H9 (cell line): Measurements from ENCODE around the gene TRABD2B. TPM values are rescaled to one million over a fixed set of nuclear protein-coding genes. Genes with fewer than 3 reads are reported as not detected.

Experiments
- DNase-seq: peaks from one replicate; pipeline ENCODE4 v3.0.0-alpha.2; 2017
- H2AFZ ChIP-seq: one replicate; pipeline ENCODE4 v1.6.1; 2013; ENCODE audit warnings: mild to moderate bottlenecking, low read length, control low read depth, moderate library complexity
- H2AK5ac ChIP-seq: 2 replicates; pipeline ENCODE4 v1.6.1; 2013; ENCODE audit warnings: low read length, control low read depth, mixed read lengths; ENCODE audit not compliant: insufficient read length
- H2BK120ac ChIP-seq: one replicate; pipeline ENCODE4 v1.6.1; 2013; ENCODE audit warnings: low read depth, mild to moderate bottlenecking, low read length, control low read depth, inconsistent platforms; ENCODE audit not compliant: poor library complexity, severe bottlenecking
- H2BK12ac ChIP-seq: 2 replicates; pipeline ENCODE4 v1.6.1; 2013; ENCODE audit warnings: low read length, control low read depth, mixed read lengths, low read depth; ENCODE audit not compliant: insufficient read length
- H2BK15ac ChIP-seq: 2 replicates; pipeline ENCODE4 v1.6.1; 2013; ENCODE audit warnings: low read depth, low read length, control low read depth
- H2BK20ac ChIP-seq: one replicate; pipeline ENCODE4 v1.6.1; 2013; ENCODE audit warnings: low read depth, mild to moderate bottlenecking, low read length, control low read depth, inconsistent platforms; ENCODE audit not compliant: poor library complexity, severe bottlenecking
- H2BK5ac ChIP-seq: 2 replicates; pipeline ENCODE4 v1.6.1; 2013; ENCODE audit warnings: low read length, control low read depth, mixed read lengths; ENCODE audit not compliant: insufficient read length
- H3K14ac ChIP-seq: 2 replicates; pipeline ENCODE4 v1.6.1; 2013; ENCODE audit warnings: low read length, control low read depth; ENCODE audit not compliant: insufficient read depth
- H3K18ac ChIP-seq: 2 replicates; pipeline ENCODE4 v1.6.1; 2013; ENCODE audit warnings: low read depth, mild to moderate bottlenecking, mixed read lengths, low read length, control low read depth; ENCODE audit not compliant: insufficient read length
- H3K23ac ChIP-seq: 2 replicates; pipeline ENCODE4 v1.6.1; 2013; ENCODE audit warnings: low read length, control low read depth, mixed read lengths, low read depth; ENCODE audit not compliant: insufficient read length
- H3K23me2 ChIP-seq: 2 replicates; pipeline ENCODE4 v1.6.1; 2013; ENCODE audit warnings: low read depth, mild to moderate bottlenecking, mixed read lengths, low read length, control low read depth; ENCODE audit not compliant: insufficient read length, poor library complexity, severe bottlenecking
- H3K27ac ChIP-seq: 2 replicates; pipeline ENCODE4 v1.5.1; 2013; ENCODE audit warnings: low read length, control low read depth, mixed read lengths, low read depth; ENCODE audit not compliant: insufficient read length
- H3K27me3 ChIP-seq: 2 replicates; pipeline ENCODE4 v1.6.1; 2013; ENCODE audit warnings: low read length, control low read depth, inconsistent platforms; ENCODE audit not compliant: insufficient read depth
- H3K4ac ChIP-seq: 2 replicates; pipeline ENCODE4 v1.6.1; 2013; ENCODE audit warnings: low read depth, mild to moderate bottlenecking, control low read depth, inconsistent platforms, low read length, moderate library complexity
- H3K4me1 ChIP-seq: 2 replicates; pipeline ENCODE4 v1.6.1; 2013; ENCODE audit warnings: low read length, control low read depth, inconsistent platforms; ENCODE audit not compliant: insufficient read depth
- H3K4me2 ChIP-seq: 2 replicates; pipeline ENCODE4 v1.6.1; 2013; ENCODE audit warnings: low read length, control low read depth, mixed read lengths; ENCODE audit not compliant: insufficient read length, insufficient read depth
- H3K56ac ChIP-seq: 2 replicates; pipeline ENCODE4 v1.6.1; 2013; ENCODE audit warnings: low read depth, mild to moderate bottlenecking, mixed read lengths, low read length, control low read depth; ENCODE audit not compliant: insufficient read length
- H3K79me1 ChIP-seq: 2 replicates; pipeline ENCODE4 v1.6.1; 2013; ENCODE audit warnings: low read depth, mild to moderate bottlenecking, moderate library complexity, low read length, control low read depth, inconsistent platforms; ENCODE audit not compliant: insufficient read depth, poor library complexity, severe bottlenecking
- H3K79me2 ChIP-seq: 2 replicates; pipeline ENCODE4 v1.6.1; 2013; ENCODE audit warnings: low read length, control low read depth, inconsistent platforms; ENCODE audit not compliant: insufficient read depth
- H3K9ac ChIP-seq: 2 replicates; pipeline ENCODE4 v1.6.1; 2013; ENCODE audit warnings: low read length, control low read depth, mixed read lengths; ENCODE audit not compliant: insufficient read length; ENCODE audit errors: extremely low read depth
- H3K9me3 ChIP-seq: one replicate; pipeline ENCODE4 v1.6.1; 2013; ENCODE audit warnings: low read depth, low read length, inconsistent platforms; ENCODE audit not compliant: control insufficient read depth
- H3T11ph ChIP-seq: one replicate; pipeline ENCODE4 v1.6.1; 2013; ENCODE audit warnings: mild to moderate bottlenecking, low read length, control low read depth, inconsistent platforms
- H4K20me1 ChIP-seq: one replicate; pipeline ENCODE4 v1.6.1; 2013; ENCODE audit not compliant: control insufficient read depth, insufficient read length, insufficient read depth
- H4K5ac ChIP-seq: 2 replicates; pipeline ENCODE4 v1.6.1; 2013; ENCODE audit warnings: low read depth, mild to moderate bottlenecking, mixed read lengths, low read length, control low read depth; ENCODE audit not compliant: insufficient read length
- H4K8ac ChIP-seq: replicated peaks from 2 replicates; pipeline ENCODE4 v1.6.1; 2013; ENCODE audit warnings: low read length, control low read depth, mixed read lengths, low read depth; ENCODE audit not compliant: insufficient read length
- H4K91ac ChIP-seq: 2 replicates; pipeline ENCODE4 v1.6.1; 2013; ENCODE audit warnings: low read depth, mild to moderate bottlenecking, moderate library complexity, mixed read lengths, low read length, control low read depth; ENCODE audit not compliant: insufficient read length
- H3K27ac Mint-ChIP-seq, 3 experiments: 2 replicates in 2 of 3; 3 replicates in 1 of 3; pipeline ENCODE4 v1.8.0; 2020 to 2021; ENCODE audit warnings: mixed read lengths in 3 of 3, mild to moderate bottlenecking in 1 of 3, moderate library complexity in 1 of 3
- H3K27me3 Mint-ChIP-seq: 2 replicates; pipeline ENCODE4 v1.8.0; 2021; ENCODE audit warnings: low read depth, mild to moderate bottlenecking, moderate library complexity, mixed read lengths
- H3K36me3 Mint-ChIP-seq, 3 experiments: 2 replicates in 2 of 3; 3 replicates in 1 of 3; pipeline ENCODE4 v1.8.0; 2020 to 2021; ENCODE audit warnings: low read depth in 3 of 3, mixed read lengths in 3 of 3; ENCODE audit not compliant: insufficient read depth in 1 of 3
- H3K4me1 Mint-ChIP-seq, 2 experiments: 2 replicates each; pipeline ENCODE4 v1.8.0; 2020; ENCODE audit warnings: mixed read lengths in 2 of 2
- H3K4me3 Mint-ChIP-seq, 2 experiments: 2 replicates in 1 of 2; 3 replicates in 1 of 2; pipeline ENCODE4 v1.8.0; 2020 to 2021; ENCODE audit warnings: mild to moderate bottlenecking in 2 of 2, mixed read lengths in 2 of 2, moderate library complexity in 1 of 2
- H3K9me3 Mint-ChIP-seq, 2 experiments: 2 replicates in 1 of 2; 3 replicates in 1 of 2; pipeline ENCODE4 v1.8.0; 2020; ENCODE audit warnings: mild to moderate bottlenecking in 2 of 2, mixed read lengths in 2 of 2, moderate library complexity in 1 of 2
- CTCF ChIP-seq: fragments of 200-600 bp; sonication (generic); conservative IDR thresholded peaks from 3 replicates; pipeline ENCODE4 v1.8.0; 2021; ENCODE audit warnings: antibody characterized with exemption, mild to moderate bottlenecking
- WGBS: extraction: QIAGEN DNeasy Blood & Tissue Kit; methylation state at CpG from one replicate; pipeline ENCODE4 v1.1.7; 2013; ENCODE audit warnings: missing lambda C conversion rate, low lambda C conversion rate, mixed read lengths; ENCODE audit not compliant: insufficient read length; ENCODE audit errors: extremely low coverage; 5-methylcytosine and 5-hydroxymethylcytosine counted together
- total RNA-seq: library from RNA; stranded (reverse); gene quantifications from 2 replicates; pipeline ENCODE4 v1.2.1, GENCODE V29; 2021

TRABD2B gene
- total RNA-seq, 1 experiment from 2014 or later, result 2.3 TPM

- no peak overlapping the region for H2BK12ac ChIP-seq
- H3K23me2 ChIP-seq, result no peaks in the 10 kb centered on the region
- no peak overlapping the region for H3K27ac Mint-ChIP-seq
- no peaks in the 10 kb centered on the region for H3K9me3 Mint-ChIP-seq
- H3K27me3 Mint-ChIP-seq, result peaks cover 1% of the 10 kb centered on the region; the same call in 1 of the 2 replicates
- H3K4me3 Mint-ChIP-seq, result no peak overlapping the region
- no CpG with 5 or more reads among the region's 4 CpGs for WGBS
- no peak overlapping the region for H2BK20ac ChIP-seq
- H2AK5ac ChIP-seq, result no peak overlapping the region
- H3K9ac ChIP-seq, result no peak overlapping the region
- H3K79me1 ChIP-seq, result no peaks in the 10 kb centered on the region
- H3K27ac ChIP-seq, result no peak overlapping the region
- no peak overlapping the region for H2BK15ac ChIP-seq
- no peak overlapping the region for H3K14ac ChIP-seq
- no peak overlapping the region for H3K18ac ChIP-seq
- no peak overlapping the region for H3K23ac ChIP-seq
- H4K20me1 ChIP-seq, result no peaks in the 10 kb centered on the region
- no peak overlapping the region for H4K5ac ChIP-seq
- H2AFZ ChIP-seq, result no peak overlapping the region
- H3K4me1 ChIP-seq, result peaks cover 23% of the 10 kb centered on the region
- no peaks in the 10 kb centered on the region for H3K9me3 ChIP-seq
- H3K4me2 ChIP-seq, result no peak overlapping the region
- H3T11ph ChIP-seq, result no peak overlapping the region
- no peak for DNase-seq
- H2BK120ac ChIP-seq, result no peak overlapping the region
- H4K91ac ChIP-seq, result no peak overlapping the region
- TF ChIP-seq CTCF, result no peak
- H4K8ac ChIP-seq, result no peak overlapping the region
- H3K36me3 Mint-ChIP-seq, result no peaks in the 10 kb centered on the region
- H3K4me1 Mint-ChIP-seq, result peaks cover 51 to 52% of the 10 kb centered on the region in 2 experiments
- H3K56ac ChIP-seq, result no peak overlapping the region
- no peak overlapping the region for H2BK5ac ChIP-seq
- H3K4ac ChIP-seq, result no peak overlapping the region
- H3K79me2 ChIP-seq, result no peaks in the 10 kb centered on the region; the same call in 1 of the 2 replicates
- no peaks in the 10 kb centered on the region for H3K27me3 ChIP-seq
Observed at GRCh38 chr1:47893412-47893811, 103.8 kb downstream of the TRABD2B start.
